Loucy (cell line): ENCODE data around the gene DTNB.

Experiments
- H2AFZ ChIP-seq: fragments of 200-600 bp; sonication (generic); 2 replicates; pipeline ENCODE4 v1.6.0; 2016; ENCODE audit warnings: antibody characterized with exemption, mild to moderate bottlenecking, low read length, moderate library complexity
- H3F3A ChIP-seq: fragments of 200-600 bp; 2 replicates; pipeline ENCODE4 v1.6.0; 2016; ENCODE audit warnings: antibody characterized with exemption, low read depth, mild to moderate bottlenecking
- H3K27me3 ChIP-seq: fragments of 200-600 bp; sonication (generic); 2 replicates; pipeline ENCODE4 v1.6.1; 2014; ENCODE audit warnings: low read length, mild to moderate bottlenecking; ENCODE audit not compliant: insufficient read depth, poor library complexity, severe bottlenecking
- H3K36me3 ChIP-seq: fragments of 200-600 bp; sonication (generic); 2 replicates; pipeline ENCODE4 v1.6.1; 2016; ENCODE audit warnings: low read length; ENCODE audit not compliant: insufficient read depth
- H3K4me1 ChIP-seq: fragments of 200-600 bp; sonication (generic); 2 replicates; pipeline ENCODE4 v1.5.1; 2014; ENCODE audit warnings: low read length, mild to moderate bottlenecking; ENCODE audit not compliant: insufficient read depth, poor library complexity, severe bottlenecking
- H3K4me2 ChIP-seq: fragments of 200-600 bp; sonication (generic); 2 replicates; pipeline ENCODE4 v1.6.0; 2014; ENCODE audit warnings: antibody characterized with exemption, low read length, low read depth, mild to moderate bottlenecking; ENCODE audit not compliant: poor library complexity, severe bottlenecking
- H3K4me3 ChIP-seq: fragments of 200-600 bp; sonication (generic); 2 replicates; pipeline ENCODE4 v1.5.1; 2014; ENCODE audit warnings: low read length, mild to moderate bottlenecking, mixed read lengths; ENCODE audit not compliant: poor library complexity, severe bottlenecking
- H3K79me2 ChIP-seq: fragments of 200-600 bp; sonication (generic); 2 replicates; pipeline ENCODE4 v1.6.1; 2014; ENCODE audit warnings: low read length; ENCODE audit not compliant: insufficient read depth
- H3K9ac ChIP-seq: fragments of 200-600 bp; sonication (generic); 2 replicates; pipeline ENCODE4 v1.6.0; 2014; ENCODE audit warnings: mild to moderate bottlenecking, low read depth, low read length, moderate library complexity; ENCODE audit not compliant: poor library complexity, severe bottlenecking
- H3K9me2 ChIP-seq: fragments of 200-600 bp; sonication (generic); replicated peaks from 2 replicates; pipeline ENCODE4 v1.6.1; 2016; ENCODE audit warnings: low read depth, low read length, mixed read lengths
- H3K9me3 ChIP-seq: fragments of 200-600 bp; sonication (generic); 2 replicates; pipeline ENCODE4 v1.6.1; 2014; ENCODE audit warnings: mild to moderate bottlenecking, antibody characterized with exemption, low read length, low read depth; ENCODE audit not compliant: insufficient read depth
- H4K20me1 ChIP-seq: fragments of 200-600 bp; sonication (generic); 2 replicates; pipeline ENCODE4 v1.6.0; 2014; ENCODE audit warnings: antibody characterized with exemption, low read length, mild to moderate bottlenecking; ENCODE audit not compliant: insufficient read depth, poor library complexity, severe bottlenecking
- CTCF ChIP-seq: fragments of 200-600 bp; sonication (generic); conservative IDR thresholded peaks from 2 replicates; pipeline ENCODE4 v1.5.1; 2014; ENCODE audit warnings: mild to moderate bottlenecking, antibody characterized with exemption, low read length
- EZH2phosphoT487 ChIP-seq: fragments of 200-600 bp; IDR thresholded peaks from 2 replicates; pipeline ENCODE4 v1.6.1; 2018; ENCODE audit warnings: antibody characterized with exemption, mild to moderate bottlenecking, moderate library complexity, borderline replicate concordance

The DTNB gene

DNA sequence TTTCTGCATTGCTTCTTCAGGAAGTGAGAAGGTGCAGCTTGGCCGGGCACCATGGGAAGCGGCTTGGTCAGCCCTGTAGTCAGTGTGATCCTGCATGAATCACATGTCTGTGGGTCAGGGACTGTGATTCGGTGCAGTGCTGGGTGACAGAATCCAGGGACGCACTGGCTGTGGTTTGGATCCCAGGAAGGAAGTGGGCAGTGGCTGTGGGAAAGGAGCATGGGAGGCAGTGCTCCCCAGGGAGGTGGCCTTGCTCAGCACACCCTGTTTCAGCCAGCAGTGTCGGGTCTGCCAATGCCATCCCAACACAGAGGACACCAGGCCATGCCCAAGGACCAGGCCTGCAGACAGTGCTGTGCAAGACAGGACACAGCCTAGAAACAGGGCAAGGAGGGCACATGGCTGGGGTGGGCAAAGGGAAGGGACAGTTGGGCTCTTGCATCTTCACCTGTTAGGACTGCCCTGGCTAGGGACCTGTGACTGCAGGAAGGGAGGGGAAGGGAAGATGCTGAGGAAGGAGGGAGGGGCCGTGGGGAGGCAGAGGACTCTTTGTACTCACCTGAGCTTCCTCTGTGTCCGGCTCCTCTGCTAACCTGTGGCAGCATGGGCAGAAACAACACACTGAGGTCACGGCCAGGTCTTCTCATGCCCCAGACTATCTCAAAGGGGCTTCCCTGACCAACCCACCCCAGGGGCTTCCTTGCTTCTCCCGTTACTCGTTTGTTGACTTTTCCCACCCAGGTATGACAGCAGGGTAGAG lies 294.5 kb downstream of the DTNB start:
- H3K9me3 ChIP-seq = no peaks in the 10 kb centered on the region
- no peak overlapping the region for H3K4me3 ChIP-seq
- no peaks in the 10 kb centered on the region for H4K20me1 ChIP-seq
- no peak overlapping the region for H3K9ac ChIP-seq
- H3K4me2 ChIP-seq = no peak overlapping the region
- peaks cover 28% of the 10 kb centered on the region for H3K4me1 ChIP-seq
- H3K9me2 ChIP-seq = no peaks in the 10 kb centered on the region
- H3K27me3 ChIP-seq = no peaks in the 10 kb centered on the region
- H3K79me2 ChIP-seq = no peaks in the 10 kb centered on the region
- H2AFZ ChIP-seq = no peak overlapping the region
- TF ChIP-seq EZH2phosphoT487 = no peak
- no peak for TF ChIP-seq CTCF
- H3K36me3 ChIP-seq = no peaks in the 10 kb centered on the region
- H3F3A ChIP-seq = no peaks in the 10 kb centered on the region

DNA sequence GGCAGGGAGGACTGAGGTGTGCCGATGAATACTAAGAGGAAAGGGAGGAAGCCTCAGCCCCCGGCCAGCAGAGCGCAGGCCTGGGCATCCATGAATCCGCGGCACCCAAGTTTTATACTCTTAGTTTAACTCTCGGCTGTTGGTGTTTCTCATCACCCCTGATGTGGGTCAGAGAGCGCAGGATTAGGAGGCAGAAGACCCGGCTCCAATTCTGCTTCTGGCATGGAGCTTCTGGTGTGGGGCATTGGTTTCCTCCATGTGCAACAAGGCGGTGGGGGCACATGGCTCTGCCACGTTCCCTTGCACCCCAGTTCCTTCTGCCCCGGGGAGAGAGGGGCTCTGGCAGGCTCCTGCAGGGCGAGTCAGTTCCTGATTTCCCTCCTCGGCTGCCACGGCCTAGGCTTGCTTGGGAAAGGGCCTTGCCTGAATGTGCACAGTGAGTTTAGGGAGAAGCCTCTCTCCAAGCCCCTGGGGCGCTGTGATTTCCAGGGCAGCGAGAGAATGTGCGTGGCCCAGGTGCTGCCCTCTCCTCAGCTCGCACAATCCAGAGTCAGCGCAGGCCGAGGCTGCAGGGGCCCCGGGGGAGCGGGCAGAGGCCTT lies 295.5 kb downstream of the DTNB start:
- Histone ChIP-seq H2AFZ (no peak overlapping the region), H3K9me2 (no peaks in the 10 kb centered on the region), H3K4me1 (peaks cover 28% of the 10 kb centered on the region), H3K79me2 (no peaks in the 10 kb centered on the region), H3K4me2 (peak overlapping the region; percentile 92), H4K20me1 (no peaks in the 10 kb centered on the region), H3K9me3 (no peaks in the 10 kb centered on the region), H3K9ac (peak overlapping the region; percentile 69), H3F3A (no peaks in the 10 kb centered on the region), H3K27me3 (no peaks in the 10 kb centered on the region), H3K36me3 (no peaks in the 10 kb centered on the region), H3K4me3 (peak overlapping the region; percentile 65)
- no peak for TF ChIP-seq CTCF
- TF ChIP-seq EZH2phosphoT487 = no peak

- peak overlapping the region; percentile 69 for H3K9ac ChIP-seq
- H3K9me3 ChIP-seq = no peaks in the 10 kb centered on the region
- no peaks in the 10 kb centered on the region for H4K20me1 ChIP-seq
- H2AFZ ChIP-seq = peak overlapping the region; percentile 90
- H3K4me1 ChIP-seq = peaks cover 28% of the 10 kb centered on the region
- H3K27me3 ChIP-seq = no peaks in the 10 kb centered on the region
- H3K36me3 ChIP-seq = no peaks in the 10 kb centered on the region
- no peaks in the 10 kb centered on the region for H3K79me2 ChIP-seq
- peak; percentile 84 for TF ChIP-seq CTCF
- no peak for TF ChIP-seq EZH2phosphoT487
- peak overlapping the region; percentile 92 for H3K4me2 ChIP-seq
- H3F3A ChIP-seq = no peaks in the 10 kb centered on the region
- H3K9me2 ChIP-seq = no peaks in the 10 kb centered on the region
- peak overlapping the region; percentile 65 for H3K4me3 ChIP-seq
Measured at GRCh38 chr2:25376750-25377621, 296.4 kb downstream of the DTNB start.
